ENCODE measurements around the gene ERCC6L2.

- TF ChIP-seq EZH2 (IDR thresholded peaks at IDR 0.05) (no peak), POLR2AphosphoS5 (IDR thresholded peaks at IDR 0.05; ENCODE audit: borderline replicate concordance, low read depth, low read length) (no peak), FOXP2 (optimal IDR thresholded peaks at IDR 0.05; ENCODE audit: control extremely low read depth, extremely low read length, insufficient read depth) (no peak)
These were observed 79.4 kb downstream of the ERCC6L2 start for GRCh38 chr9:95954940-95955339.
